Glomerular endothelial cell (primary cell): ENCODE measurements around the gene SEC16A. TPM values are rescaled to one million over a fixed set of nuclear protein-coding genes. Genes with fewer than 3 reads are reported as not detected.

ENCODE experiments used
- DNase-seq: peaks from one replicate; pipeline ENCODE4 v3.0.0-alpha.2; 2011; ENCODE audit warnings: low read depth, low spot score; ENCODE audit errors: extremely low read depth
- total RNA-seq: library from RNA; depleted of rRNA; stranded (reverse); fragments of >200 nt; gene quantifications from 2 replicates; pipeline ENCODE4 v1.2.3, GENCODE V29; 2015

Gene SEC16A
- total RNA-seq, 1 donor from 2014 or later, result 117 TPM

DNA sequence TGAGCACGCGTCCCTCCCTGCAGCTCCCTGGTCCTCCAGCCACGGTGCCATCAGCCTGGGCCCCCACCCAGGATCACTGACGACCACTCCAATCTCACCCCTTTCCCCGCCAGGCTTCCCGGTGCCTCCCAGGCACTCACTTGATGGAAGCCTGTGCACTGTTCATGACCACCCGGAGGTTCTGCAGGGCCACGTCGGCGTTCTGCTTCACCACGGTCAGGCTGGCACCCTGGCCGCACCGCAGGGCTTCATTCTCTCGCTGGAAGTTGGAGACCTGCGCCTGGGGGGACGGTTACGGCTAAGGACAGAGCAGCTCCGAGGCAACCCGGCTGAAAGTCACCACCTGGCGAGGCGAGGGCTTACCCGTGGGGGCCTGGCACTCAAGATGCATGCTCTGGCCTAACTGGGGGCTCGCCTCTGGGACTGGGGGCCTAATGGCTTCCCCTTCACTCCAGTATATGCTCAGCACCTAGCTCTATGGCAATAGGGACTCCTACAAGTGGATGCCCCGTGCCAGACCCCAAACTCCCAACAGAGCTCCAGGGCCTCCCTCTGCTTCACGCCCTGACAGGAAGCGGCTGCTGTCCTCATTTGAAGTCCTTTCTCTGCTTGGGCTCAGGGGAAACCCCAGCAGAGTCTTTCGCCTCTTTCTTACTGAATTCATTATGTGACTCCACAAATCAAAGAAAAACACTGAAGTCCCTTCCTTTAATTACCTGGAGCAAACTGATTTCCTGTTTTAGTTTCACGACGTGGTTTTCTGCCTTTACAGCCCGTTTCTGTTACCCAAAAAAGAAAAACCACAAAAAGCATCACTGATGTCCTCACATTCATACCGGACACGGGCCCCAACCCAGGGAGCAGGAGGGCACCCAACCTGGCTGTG lies 78.7 kb downstream of the SEC16A start:
- DNase-seq, result no peak

DNA sequence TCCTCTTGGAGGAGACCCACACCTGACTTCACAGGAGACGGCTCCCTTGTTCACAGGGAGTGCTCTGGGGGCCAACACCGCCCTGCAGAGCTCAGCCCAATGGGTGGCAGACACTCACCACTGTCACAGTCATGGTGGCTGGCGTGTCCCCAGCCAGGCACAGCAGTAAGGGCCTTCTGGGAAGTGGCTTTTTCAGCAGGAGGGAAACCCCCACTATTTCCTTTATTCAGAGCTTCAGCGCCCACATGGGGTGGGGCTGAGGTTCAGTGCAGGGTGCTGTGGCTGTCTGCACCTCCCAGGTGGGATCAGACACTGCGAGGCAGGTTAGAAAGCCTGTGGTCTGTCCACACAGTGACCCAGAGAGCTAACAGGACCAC lies 79.3 kb downstream of the SEC16A start:
- DNase-seq, result no peak

DNA sequence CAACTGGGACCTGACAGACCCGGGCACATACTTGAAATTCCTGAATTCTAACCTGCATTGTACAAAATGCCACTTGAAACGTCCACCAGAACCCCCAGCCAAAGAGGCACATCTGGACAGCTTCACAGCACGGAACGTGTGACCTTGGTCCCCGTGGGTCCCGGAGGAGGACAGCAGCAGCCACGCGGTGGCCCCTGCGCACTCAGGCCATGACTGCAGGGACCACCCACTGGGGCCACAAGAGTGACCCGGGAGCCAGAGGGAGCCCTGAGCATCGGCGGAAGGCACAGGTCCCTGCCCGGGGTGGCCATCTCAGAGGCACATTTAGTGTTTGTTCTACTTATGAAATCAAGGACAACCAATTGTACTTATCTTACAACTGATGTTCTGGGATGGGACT lies 80.8 kb downstream of the SEC16A start:
- DNase-seq, result no peak

DNA sequence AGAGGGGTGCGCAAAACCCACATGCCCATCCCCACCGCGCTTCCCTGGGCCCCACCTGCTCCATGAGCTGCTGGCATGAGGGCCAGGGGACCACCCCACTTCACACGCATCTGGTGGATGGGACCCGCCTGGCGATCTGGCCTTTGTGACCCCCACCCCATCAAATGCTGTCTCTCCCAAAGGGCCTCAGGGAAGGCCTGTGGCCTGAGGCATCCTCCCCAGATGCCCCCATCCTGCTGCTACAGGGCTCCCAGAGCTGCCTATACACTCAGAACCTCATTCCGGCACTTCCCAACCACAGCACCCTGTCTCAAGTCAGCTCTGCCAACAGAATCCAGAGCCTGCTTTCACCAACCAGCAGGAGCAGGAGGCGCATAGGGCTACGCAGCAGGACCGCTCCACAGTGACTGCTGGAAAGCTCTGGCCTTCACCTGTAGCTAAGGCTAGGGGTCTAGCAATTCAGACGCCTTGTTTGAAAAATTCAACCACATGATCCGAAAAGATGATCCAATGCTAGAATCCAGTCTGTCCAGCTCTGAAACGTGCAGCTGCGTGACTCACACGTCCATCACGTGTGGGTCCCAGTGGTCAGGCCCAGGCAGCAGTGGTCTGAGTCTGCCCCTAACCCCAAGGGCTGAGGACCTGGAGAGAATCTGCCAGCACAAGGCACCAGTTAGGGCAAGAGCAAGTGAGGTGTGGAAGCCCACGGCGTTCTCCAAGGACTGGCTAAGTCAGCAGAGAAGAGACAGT lies 81.5 kb downstream of the SEC16A start:
- no peak for DNase-seq

DNA sequence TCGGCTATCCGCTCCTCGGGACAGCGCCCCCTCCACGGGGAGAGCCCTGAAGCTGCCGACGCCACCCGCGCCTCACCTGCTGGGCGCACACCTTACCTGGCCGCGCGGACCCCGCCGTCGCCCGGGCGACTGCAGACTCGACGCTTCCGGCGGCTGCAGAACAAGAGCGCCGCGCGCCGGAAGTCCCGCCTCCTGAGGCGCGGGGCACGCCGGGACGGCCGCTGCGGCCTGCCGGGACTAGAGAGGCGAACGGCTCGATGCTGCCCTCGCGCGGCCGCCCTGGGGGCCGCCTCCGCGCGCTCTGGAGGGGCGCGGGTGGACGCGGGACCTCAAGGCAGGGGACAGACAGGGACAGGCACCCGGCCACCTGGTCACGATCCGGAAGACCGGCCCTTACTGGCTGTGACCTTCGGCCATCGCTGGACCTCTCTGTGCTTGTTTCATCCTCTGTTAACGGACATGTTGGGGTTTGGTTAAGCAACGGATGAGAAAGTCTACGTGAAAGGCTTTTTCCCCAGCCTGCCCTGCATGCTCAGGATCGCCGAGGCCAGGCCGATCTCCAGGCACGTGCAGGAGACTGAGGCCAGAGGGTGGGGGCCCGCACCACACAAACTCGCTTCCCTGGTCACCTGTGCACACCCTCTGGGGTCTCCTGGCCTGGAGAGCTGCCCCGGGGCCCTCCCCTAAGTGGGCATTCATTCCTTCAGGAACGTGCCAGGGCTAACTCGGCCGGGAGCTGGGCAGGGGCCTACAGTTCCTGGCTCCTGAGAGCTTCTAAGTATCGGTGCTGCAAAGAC lies 82.6 kb downstream of the SEC16A start, which contains the start of gene SNAPC4:
SNAPC4 (minus strand) TSS at position 133 of the 797 bp plus-strand sequence. CDS start 1,742 bp downstream, outside the sequence.
- no peak for DNase-seq

DNA sequence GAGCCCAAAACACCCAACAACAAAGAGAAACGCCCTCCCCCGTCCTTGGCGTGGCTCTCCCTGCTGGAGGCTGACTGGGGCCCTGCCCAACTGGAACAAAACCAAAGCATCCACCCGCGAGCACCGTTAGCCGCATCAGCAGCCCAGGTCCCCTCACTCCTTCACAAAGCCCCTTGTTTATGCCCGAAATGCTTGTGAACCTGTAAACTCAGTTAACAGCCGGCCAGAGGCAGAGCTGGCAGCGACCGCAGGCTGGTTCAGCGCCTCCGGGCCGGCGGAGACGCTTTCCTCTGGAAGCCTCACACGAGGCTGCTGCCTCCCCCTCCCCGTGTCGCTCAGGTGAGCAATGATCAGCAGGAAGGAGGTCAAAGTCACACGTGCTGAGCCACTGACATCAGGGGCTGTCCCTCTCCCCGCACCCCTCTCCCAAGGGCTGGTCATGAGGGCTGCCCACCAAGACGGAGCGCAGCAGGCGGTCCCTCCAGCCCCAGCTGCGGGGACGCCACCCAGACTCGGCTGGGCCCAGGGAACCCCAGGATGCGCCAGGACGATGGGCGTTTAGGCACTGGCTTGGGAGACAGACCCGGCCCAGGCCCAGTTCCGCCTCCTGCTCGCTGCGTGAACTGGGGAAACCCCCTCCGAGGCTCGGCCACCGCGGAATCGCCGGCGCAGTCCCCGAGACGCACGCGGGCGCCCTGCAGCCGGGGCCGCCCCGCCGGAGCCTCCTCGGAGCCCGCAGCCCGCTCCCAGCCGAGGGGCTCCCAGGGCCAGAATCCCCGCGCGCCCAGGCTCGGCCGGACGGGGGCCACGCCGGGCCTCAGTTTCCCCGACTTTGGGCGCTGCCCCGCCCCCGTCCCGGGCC lies 83.4 kb downstream of the SEC16A start:
- DNase-seq, result no peak

DNA sequence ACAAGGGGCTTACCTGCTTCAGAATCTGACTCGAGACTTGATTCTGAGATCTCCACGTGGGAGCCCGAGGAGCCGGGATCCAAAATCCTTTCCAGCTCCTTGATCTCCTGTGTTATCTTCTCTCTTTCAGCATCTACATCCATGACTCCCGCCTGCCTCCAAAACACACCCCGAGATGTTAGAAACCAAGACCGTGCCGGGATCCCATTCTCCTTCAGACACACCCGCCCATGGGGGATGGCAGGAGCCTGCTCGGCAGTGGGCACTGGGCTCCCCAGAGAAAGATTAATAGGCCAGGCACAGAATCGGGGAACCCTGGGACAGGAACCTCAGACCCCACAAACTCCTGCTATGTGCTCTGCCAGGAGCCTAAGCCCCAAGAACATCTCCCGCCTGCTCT lies 84.6 kb downstream of the SEC16A start:
- no peak for DNase-seq

DNA sequence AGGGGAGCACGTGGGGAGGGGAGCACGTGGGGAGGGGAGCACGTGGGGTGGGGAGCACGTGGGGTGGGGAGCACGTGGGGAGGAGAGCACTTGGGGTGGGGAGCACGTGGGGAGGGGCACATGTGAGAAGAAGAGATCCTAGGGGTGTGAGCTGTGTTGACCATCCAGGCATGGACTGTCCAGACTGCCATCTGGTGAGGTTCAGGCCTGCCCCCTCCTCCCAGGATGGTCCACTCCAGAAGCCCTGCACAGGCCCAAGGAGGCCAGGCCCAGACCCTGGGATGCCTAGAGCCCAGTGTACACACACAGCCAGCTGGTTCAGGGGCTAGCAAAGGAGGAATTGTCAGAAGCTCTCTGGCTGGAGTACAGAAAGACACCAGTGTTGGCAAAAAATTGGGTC lies 85.2 kb downstream of the SEC16A start:
- no peak for DNase-seq

DNA sequence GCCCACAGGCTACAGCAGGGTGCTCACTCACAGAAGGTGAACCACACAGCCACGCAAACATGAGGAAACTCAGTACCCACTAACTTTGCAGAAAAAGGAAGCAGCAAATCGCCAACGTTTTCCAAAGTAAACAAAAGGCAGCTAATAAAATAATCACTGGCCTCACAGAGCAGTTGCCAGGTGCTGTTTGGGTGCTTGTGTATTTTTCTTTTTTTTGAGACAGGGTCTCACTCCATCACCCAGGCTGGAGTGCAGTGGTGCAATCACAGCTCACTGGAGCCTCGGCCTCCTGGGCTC lies 86.7 kb downstream of the SEC16A start:
- no peak for DNase-seq

DNA sequence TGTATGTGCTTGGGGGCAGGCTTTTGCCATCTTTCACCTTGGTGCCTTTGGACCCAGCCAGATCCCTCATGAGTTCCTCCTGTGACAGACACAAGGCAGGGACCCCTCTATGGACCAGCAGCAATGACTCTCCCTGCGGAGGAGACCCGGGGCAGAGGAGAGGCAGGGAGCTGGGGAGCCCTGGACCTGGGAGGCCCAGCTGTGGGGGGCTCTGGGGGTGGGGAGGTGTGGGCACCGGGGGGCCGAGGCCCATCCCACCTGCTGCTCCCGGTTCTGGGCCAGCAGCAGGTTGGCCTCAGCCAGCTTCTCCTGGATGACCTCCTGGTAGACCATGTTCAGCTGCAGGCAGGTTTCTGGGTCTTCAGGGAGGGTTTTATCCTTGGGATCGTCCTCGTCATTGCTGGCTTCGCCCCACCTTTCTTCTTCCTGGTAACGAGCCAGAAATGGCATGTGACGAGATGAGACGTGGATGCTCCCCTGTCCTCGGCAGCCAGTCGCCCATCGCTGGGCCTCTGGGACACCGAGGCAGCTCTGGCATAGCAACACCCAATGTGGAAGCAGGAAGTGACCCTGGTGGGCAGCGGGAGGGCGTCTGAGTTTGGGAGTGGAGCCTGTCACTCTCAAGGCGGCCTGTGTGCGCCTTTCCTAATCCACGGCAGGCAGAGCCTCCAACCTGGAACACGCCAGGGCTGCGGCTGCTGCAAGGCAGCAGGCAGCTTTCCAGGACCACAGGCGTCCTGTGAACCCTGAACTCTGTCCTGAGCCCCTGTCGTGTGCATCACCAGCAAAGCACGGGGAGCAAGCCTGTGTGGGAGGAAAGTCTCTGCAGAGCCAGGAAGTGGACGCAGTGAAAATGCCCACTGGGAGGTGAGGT lies 87.3 kb downstream of the SEC16A start:
- DNase-seq, result no peak

DNA sequence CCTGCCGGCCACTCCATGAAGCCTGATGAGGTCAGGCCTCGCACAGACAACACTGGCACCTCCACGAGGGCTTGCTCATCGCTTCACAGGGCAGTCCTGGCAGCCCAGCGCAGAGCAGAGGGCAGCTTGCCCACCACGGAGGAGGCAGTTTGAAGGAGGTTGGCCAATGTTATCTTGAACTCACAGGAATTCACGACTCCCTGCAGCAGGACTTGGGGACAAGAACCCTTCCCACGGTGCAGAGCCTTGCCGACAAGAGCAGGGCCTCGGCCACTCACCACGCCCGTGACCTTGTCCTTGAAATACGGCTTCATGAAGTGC lies 87.9 kb downstream of the SEC16A start:
- no peak for DNase-seq

DNA sequence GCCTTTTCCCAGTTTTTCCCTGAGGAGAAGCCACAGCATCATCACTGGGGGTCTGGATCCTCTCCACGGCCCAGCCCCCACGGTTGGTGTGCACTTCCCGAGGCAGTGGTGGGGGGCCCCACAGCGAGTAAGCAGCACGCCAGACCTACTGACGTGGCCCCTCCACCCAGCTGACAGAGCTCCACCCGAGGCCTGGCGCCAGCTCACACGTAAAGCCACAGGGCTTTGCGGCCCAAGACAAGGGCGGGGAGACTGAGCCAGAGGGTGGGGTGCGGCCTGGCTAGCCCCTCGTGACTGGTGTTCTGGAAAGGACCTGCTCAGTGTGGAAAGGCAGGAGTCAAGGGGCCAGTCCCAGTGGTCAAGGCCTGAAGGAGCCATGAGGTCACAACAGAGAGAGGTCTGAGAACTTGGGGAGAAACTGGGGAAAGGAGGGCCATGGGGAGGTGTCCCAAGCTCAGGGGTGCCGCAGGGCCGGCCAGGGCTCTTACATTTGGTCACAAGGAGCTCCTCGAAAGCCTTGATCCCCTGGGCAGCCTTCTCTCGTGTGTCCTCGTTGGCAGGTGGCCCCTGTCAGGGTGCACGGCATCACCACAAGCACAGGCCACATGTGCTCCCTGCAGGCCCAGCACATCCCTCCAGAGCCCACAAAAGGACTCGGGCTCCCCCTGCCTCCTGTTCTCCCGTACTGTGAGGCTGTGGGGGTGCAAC lies 88.4 kb downstream of the SEC16A start:
- DNase-seq, result no peak

DNA sequence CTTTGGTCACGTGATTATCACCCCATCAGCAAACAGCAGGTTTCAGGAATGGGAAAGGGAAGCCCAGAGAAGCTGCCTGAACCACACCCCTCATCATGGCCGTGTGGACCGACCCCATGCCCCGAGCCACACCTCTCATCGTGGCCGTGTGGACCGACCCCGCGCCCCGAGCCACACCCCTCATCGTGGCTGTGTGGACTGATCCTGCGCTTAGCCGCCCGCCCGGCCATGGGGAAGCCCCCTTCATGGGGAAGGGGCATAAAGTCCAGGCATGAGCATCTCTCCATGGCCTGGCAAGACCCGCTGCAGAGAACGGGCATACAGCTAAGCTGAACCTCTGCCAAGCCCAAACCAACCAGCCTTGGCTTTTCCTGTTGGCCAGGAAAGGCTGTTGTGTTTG lies 89.3 kb downstream of the SEC16A start:
- DNase-seq, result no peak

DNA sequence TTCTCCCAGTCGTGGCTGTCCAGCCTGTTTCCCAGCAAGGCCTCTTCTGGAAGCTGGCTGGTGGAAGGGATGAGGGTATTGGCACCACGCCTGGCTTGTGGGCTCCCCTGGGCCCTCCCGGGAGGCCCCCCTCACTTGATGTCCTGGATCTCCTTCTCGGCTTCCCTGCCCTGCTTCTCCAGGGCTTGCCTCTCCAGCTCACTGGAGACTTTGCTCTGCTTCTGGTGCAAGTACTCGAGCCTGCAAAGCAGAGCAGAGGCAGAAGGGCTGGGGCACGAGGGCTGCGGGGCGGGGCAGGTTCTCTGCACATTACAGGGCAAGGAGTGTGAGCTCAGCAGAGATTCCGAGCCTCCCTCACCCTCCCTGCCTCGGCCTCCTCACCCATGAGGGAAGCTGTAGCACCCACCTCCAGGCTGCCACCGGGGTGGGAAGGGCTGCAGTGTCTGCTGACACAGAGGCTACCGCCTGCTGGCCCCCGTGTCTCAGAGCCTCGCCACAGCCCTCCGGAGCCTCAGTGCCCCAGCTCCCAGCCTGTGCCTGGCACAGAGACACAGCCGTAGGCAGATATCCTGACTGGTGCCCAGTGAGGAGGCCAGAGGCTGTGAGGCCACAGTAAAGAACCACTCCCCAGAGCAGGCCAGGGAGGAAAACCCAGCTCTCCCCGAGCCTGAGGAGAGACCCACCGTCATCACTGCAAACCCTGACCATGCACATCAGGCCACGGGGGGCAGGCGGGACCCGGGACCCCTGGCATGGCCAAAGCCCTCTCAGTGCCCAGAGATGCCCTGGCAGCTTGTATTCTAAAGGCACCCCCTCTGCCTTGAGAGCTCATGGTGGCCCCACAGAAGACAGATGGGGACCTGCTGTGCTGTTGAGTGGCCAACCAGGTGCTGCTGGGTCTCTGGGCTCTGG lies 90.0 kb downstream of the SEC16A start:
- no peak for DNase-seq

DNA sequence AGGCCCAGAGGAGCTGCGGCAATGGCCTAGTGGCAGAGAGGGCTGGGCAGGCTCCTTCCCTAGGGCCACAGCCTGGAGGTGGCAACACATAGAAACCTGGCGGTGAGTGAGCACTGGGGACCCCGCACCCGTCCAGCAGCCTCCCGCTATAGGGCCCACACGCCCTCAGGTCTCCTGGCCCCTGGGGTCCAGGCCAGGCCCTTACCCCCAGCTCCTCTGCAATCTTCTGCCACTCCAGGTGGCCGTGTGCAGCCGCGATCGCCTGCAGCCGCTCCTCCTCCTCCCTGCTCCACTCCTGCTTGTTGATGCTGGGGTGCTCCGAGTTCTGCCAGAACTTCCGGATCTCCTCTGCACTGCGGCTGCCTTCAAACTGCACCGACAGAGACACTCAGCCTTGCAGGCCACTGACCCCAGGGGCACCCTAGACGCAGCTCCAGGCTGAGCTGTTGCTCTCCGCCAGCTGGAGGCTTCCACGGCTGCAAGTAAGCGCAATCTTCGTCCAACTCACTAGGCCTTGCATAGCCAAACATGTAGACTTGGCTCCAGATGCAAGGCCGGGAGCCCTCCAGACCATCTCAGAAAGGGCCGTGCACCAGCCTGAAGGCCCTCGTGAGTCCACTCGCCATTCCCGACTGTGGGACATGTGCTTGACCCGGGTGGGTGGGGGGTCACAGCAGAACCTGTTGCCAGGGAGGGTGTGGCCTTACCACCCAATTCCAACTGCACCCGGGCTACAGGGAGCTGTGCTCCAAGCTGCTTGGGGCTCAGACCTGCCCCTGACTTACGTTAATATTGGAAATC lies 90.9 kb downstream of the SEC16A start:
- DNase-seq, result no peak
